ENCODE measurements around the gene PMEL. TPM values are rescaled to one million over a fixed set of nuclear protein-coding genes. Genes with fewer than 3 reads are reported as not detected.

The PMEL gene
- total RNA-seq, 1 experiment from 2014 or later: 5.8 TPM

DNA sequence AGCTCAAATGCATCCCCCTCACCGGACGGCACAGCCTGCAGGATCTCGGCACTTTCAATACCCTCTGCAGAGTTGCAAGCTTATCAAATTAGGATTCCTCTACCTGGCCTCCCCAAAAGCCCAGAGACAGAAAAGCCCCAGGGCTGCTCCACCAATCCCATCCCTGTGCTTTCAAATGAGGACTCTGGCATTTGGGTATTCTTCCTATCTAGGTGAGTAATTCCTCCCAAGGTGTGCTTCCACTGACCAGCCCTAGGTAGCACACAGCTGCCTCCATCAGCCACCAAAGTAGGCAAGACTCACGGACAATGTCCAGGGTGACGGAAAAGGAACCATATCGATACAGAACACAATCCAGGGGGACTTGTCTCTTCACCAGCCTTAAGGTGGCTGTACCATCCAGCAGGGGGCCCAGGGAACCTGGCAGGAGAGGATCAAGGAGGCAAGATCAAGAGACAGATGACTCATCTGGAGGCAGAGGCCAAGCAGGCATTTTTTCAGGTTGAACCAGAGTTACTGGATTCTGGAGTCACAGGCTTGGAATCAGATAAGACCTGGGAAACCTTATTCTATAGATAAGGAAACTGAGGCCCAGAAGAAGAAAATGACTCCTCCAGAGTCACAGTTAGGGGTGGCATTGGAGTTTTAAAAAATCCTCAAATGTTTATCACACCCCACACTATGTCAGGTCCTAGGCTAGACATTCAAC is 9.9 kb downstream of the PMEL start (continued):
- TF ChIP-seq, protein P1, sequence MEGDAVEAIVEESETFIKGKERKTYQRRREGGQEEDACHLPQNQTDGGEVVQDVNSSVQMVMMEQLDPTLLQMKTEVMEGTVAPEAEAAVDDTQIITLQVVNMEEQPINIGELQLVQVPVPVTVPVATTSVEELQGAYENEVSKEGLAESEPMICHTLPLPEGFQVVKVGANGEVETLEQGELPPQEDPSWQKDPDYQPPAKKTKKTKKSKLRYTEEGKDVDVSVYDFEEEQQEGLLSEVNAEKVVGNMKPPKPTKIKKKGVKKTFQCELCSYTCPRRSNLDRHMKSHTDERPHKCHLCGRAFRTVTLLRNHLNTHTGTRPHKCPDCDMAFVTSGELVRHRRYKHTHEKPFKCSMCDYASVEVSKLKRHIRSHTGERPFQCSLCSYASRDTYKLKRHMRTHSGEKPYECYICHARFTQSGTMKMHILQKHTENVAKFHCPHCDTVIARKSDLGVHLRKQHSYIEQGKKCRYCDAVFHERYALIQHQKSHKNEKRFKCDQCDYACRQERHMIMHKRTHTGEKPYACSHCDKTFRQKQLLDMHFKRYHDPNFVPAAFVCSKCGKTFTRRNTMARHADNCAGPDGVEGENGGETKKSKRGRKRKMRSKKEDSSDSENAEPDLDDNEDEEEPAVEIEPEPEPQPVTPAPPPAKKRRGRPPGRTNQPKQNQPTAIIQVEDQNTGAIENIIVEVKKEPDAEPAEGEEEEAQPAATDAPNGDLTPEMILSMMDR (IDR thresholded peaks at IDR 0.05 in 2 of 3, conservative IDR thresholded peaks at IDR 0.05 in 1 of 3; ENCODE audit: borderline replicate concordance in 1 of 3, insufficient read depth in 1 of 3, low read depth in 2 of 3, low read length in 2 of 3): peak; percentile 40 to 87 (median 80); a peak in 5 of 6 replicates
- TF ChIP-seq YY1 (IDR thresholded peaks at IDR 0.05; ENCODE audit: extremely low read depth, insufficient replicate concordance, low read depth, low read length) (peak; percentile 24), ELF1 (IDR thresholded peaks at IDR 0.05; ENCODE audit: borderline replicate concordance, low read depth) (no peak), POLR2A (IDR thresholded peaks at IDR 0.05; ENCODE audit: borderline replicate concordance, extremely low read depth, insufficient read depth, insufficient read length) (no peak), REST (IDR thresholded peaks at IDR 0.05; ENCODE audit: low read depth) (no peak), EGR1 (IDR thresholded peaks at IDR 0.05; ENCODE audit: low read depth) (no peak), ZFX (IDR thresholded peaks at IDR 0.05) (no peak), CBX3 (IDR thresholded peaks at IDR 0.05; ENCODE audit: low read depth) (peak; percentile 75; the same call in 1 of the 2 replicates)
